HepG2 (cell line): Measurements from ENCODE around the gene ZMYND19. TPM values are rescaled to one million over a fixed set of nuclear protein-coding genes. Genes with fewer than 3 reads are reported as not detected.

Experiments used
- ATAC-seq: fragments of 200-7000 bp; cut with Tn5 transposase; 3 replicates; pipeline ENCODE4 v1.9.1; 2020; ENCODE audit warnings: mild to moderate bottlenecking, moderate library complexity
- BruUV-seq: library from RNA; stranded (reverse); fragments of 400-500 nt; replicated peaks from 2 replicates; lab custom pipeline; 2021; lab: Mats Ljungman, UMichigan
- CTCF ChIA-PET: fragments of 300-600 bp; formaldehyde crosslinking; extraction: SDS; loops from one replicate; lab custom pipeline; 2021; ENCODE audit warnings: low total read pairs, inconsistent platforms, low intra/inter-chr PET ratio; lab: Yijun Ruan, JAX
- POLR2A ChIA-PET: fragments of 350-600 bp; sonication (Branson Sonifier 250); formaldehyde crosslinking; loops from one replicate; lab custom pipeline; 2020; ENCODE audit warnings: antibody characterized with exemption, inconsistent platforms; lab: Yijun Ruan, JAX
- DNase-seq: peaks from one replicate; pipeline ENCODE4 v3.0.0-alpha.2; 2015; ENCODE audit warnings: low spot score
- FAIRE-seq: peaks from 3 replicates; lab custom pipeline; 2011; peaks lifted over from hg19 to GRCh38; lab: Jason Lieb, UNC
- H2AFZ ChIP-seq: one replicate; pipeline ENCODE4 v1.6.1; 2011; ENCODE audit warnings: low read length, inconsistent platforms
- H3K27ac ChIP-seq: fragments of 300-600 bp; 3 replicates; pipeline ENCODE4 v1.8.0; 2011; ENCODE audit warnings: mixed run types, mild to moderate bottlenecking, mixed read lengths, low read length, inconsistent platforms; ENCODE audit not compliant: insufficient read depth; ENCODE audit errors: extremely low read length
- H3K27me3 ChIP-seq, 2 experiments: fragments of 200-600 bp in 1 of 2; 2 replicates in 1 of 2; 3 replicates in 1 of 2; pipeline versions ENCODE4 v1.6.0 to v1.8.0; 2011; ENCODE audit warnings: low read length in 2 of 2, mild to moderate bottlenecking in 2 of 2, moderate library complexity in 2 of 2, inconsistent platforms in 1 of 2; ENCODE audit not compliant: insufficient read depth in 2 of 2, control insufficient read depth in 1 of 2
- H3K36me3 ChIP-seq, 2 experiments: fragments of 200-600 bp in 1 of 2; replicated peaks in 1 of 2; 2 replicates in 1 of 2; 3 replicates in 1 of 2; pipeline versions ENCODE4 v1.5.1 to v1.8.0; 2011; ENCODE audit warnings: low read length in 2 of 2, inconsistent platforms in 1 of 2; ENCODE audit not compliant: insufficient read depth in 2 of 2, control insufficient read depth in 1 of 2
- H3K4me1 ChIP-seq: 2 replicates; pipeline ENCODE4 v1.5.1; 2012; ENCODE audit warnings: low read length, inconsistent platforms; ENCODE audit not compliant: insufficient read depth
- H3K4me2 ChIP-seq: 2 replicates; pipeline ENCODE4 v1.6.0; 2011; ENCODE audit warnings: low read depth, low read length, inconsistent platforms
- H3K4me3 ChIP-seq, 3 experiments: fragments of 200-600 bp in 1 of 3; sonication (generic), shearing (Covaris generic) in 1 of 3; replicated peaks in 1 of 3; 2 replicates each; pipeline ENCODE4 v1.5.1; 2011 to 2016; ENCODE audit warnings: low read length in 3 of 3, inconsistent platforms in 2 of 3, low read depth in 2 of 3, mild to moderate bottlenecking in 2 of 3, control low read depth in 1 of 3, mixed read lengths in 1 of 3; ENCODE audit not compliant: insufficient read depth in 1 of 3
- H3K79me2 ChIP-seq: one replicate; pipeline ENCODE4 v1.6.1; 2011; ENCODE audit warnings: low read length, inconsistent platforms; ENCODE audit not compliant: insufficient read depth
- H3K9ac ChIP-seq: 2 replicates; pipeline ENCODE4 v1.6.0; 2011; ENCODE audit warnings: mild to moderate bottlenecking, low read depth, low read length, inconsistent platforms; ENCODE audit not compliant: insufficient read depth
- H3K9me3 ChIP-seq: 2 replicates; pipeline ENCODE4 v1.5.1; 2012; ENCODE audit warnings: mild to moderate bottlenecking, low read length
- H4K20me1 ChIP-seq: 2 replicates; pipeline ENCODE4 v1.6.0; 2011; ENCODE audit warnings: inconsistent platforms, mild to moderate bottlenecking, low read length, moderate library complexity; ENCODE audit not compliant: insufficient read depth
- ERF ChIP-seq: IDR thresholded peaks from 2 replicates; pipeline ENCODE4 v1.6.1; 2018; ENCODE audit warnings: missing biosample characterization, missing genetic modification reagents
- LRRFIP1 ChIP-seq: sonication (generic); formaldehyde crosslinking; conservative IDR thresholded peaks from 2 replicates; pipeline ENCODE4 v1.4.0; 2020; ENCODE audit warnings: missing genetic modification reagents
- MAFF ChIP-seq: IDR thresholded peaks from 2 replicates; pipeline ENCODE4 v1.6.1; 2011; ENCODE audit warnings: low read depth, low read length, improper control_type of control experiment
- MAFK ChIP-seq, 2 experiments: IDR thresholded peaks in 1 of 2; conservative IDR thresholded peaks in 1 of 2; 2 replicates each; pipeline ENCODE4 v1.6.1; 2011; ENCODE audit warnings: improper control_type of control experiment in 2 of 2, low read length in 2 of 2
- PAF1 ChIP-seq: IDR thresholded peaks from 2 replicates; pipeline ENCODE4 v1.6.1; 2016; ENCODE audit warnings: missing genetic modification reagents, missing compliant biosample characterization
- POLR2A ChIP-seq, 2 experiments: IDR thresholded peaks; 2 replicates each; pipeline ENCODE4 v1.6.1; 2011; ENCODE audit warnings: low read depth in 2 of 2, low read length in 2 of 2, mild to moderate bottlenecking in 1 of 2, moderate library complexity in 1 of 2; ENCODE audit not compliant: insufficient read depth in 1 of 2
- SP140L ChIP-seq: sonication (generic); formaldehyde crosslinking; IDR thresholded peaks from 2 replicates; pipeline ENCODE4 v1.4.0; 2020; ENCODE audit warnings: missing genetic modification reagents, borderline replicate concordance
- ZNF24 ChIP-seq: fragments of 450-650 bp; IDR thresholded peaks from 2 replicates; pipeline ENCODE4 v1.6.1; 2017; ENCODE audit warnings: antibody characterized with exemption, mild to moderate bottlenecking
- WGBS: methylation state at CpG from one replicate; pipeline ENCODE4 v1.1.6; 2017; ENCODE audit warnings: low lambda C conversion rate; 5-methylcytosine and 5-hydroxymethylcytosine counted together
- in situ Hi-C: cut with HindIII; loops from 2 replicates; pipeline ENCODE4 v1.10.0; 2017; ENCODE audit warnings: low pct_unique_long_range_greater_than_20kb; ENCODE audit not compliant: extremely low pct_ligation_motif_present
- intact Hi-C: fragments of 100-400 bp; cut with micrococcal nuclease; formaldehyde crosslinking; loops from one replicate; pipeline ENCODE4 v1.10.0; 2022; ENCODE audit not compliant: unreplicated experiment
- polyA plus RNA-seq, 8 experiments: library from polyadenylated mRNA; depleted of rRNA in 3 of 8; stranded (reverse) in 7 of 8; unstranded in 1 of 8; fragments of >200 nt; fragmentation: Illumina TruSeq in 4 of 8; extraction: Trizol in 4 of 8; gene quantifications; 2 replicates each; pipeline versions ENCODE4 v1.2.1 to v1.2.3, GENCODE V29; 2011 to 2016; ENCODE audit warnings: low read depth in 4 of 8, missing spikeins in 1 of 8, mixed read lengths in 1 of 8; ENCODE audit not compliant: insufficient read depth in 1 of 8
- total RNA-seq, 5 experiments: library from RNA; depleted of rRNA; stranded (reverse); fragments of >200 nt; fragmentation: Illumina TruSeq; extraction: Trizol; gene quantifications; 2 replicates each; pipeline ENCODE4 v1.2.3, GENCODE V29; 2016; ENCODE audit warnings: low read depth in 1 of 5

ZMYND19 gene
- total and polyA plus RNA-seq, 2 of the 13 experiments (the other 11 are each of a cell fraction or from before 2014, with no cell fraction given): 21.3 to 38.7 TPM

DNA sequence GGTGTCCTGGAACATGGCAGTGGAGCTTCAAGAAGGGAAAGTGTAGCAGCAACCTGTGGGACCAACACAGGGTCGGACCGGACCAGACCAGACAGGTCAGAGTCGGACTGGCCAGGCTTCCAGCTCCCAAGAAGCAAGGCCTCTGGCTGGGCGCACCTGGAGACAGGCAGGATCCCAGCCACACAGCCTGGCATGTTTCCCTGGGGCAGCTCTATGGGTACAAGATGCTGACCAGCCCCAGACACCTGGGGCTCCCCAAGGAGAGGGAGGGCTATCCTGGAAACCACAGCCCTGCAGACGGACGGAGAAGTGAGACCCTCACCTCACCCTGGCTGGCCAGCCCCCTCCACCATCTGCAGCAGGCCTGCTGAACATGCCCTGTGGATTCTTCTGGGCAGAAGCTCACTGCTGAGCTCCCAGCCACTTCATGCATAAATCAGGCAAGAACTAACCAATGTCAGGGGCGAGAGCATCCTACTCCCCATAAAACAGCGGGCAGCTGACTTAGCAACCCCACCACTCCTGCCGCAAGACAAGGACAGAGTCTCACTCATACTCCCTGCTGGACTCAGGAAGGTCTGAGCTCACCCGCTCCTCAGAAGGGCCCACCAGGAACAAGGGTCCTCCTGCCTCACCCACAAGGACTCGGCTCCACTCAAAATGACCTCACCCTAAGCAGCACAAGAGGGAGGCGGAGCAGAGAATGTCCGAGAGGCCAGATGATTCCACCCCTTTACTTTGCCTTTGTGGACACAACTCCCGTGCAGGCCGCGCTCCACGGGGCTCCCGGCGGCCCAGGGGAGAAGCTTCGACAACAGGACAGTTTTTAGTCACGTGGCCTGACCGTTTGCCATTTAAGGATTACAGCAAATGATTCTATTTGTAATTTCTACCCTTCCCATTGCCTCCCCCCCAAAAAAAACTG, 8.7 kb downstream of the ZMYND19 start:
- WGBS: 93% methylated on average over 17 of the region's 22 CpGs
- POLR2A ChIA-PET: interaction anchor here (0.7 to 2.1 kb wide), 4 partner anchors 9 to 37 kb away, joined by 3 to 7 read pairs (median 4); partner anchors contain the start of genes ARRDC1, EHMT1 and ZMYND19
- no peak for ATAC-seq
- Histone ChIP-seq H3K27ac (no peak overlapping the region), H3K27me3 (no peaks in the 10 kb centered on the region), H3K4me3 (no peak overlapping the region), H3K79me2 (peaks cover 14% of the 10 kb centered on the region), H3K9ac (no peak overlapping the region), H3K4me2 (no peak overlapping the region), H2AFZ (no peak overlapping the region), H3K36me3 (peaks cover 16 to 48% of the 10 kb centered on the region in 2 experiments; a peak in 4 of 5 replicates), H3K9me3 (no peaks in the 10 kb centered on the region), H4K20me1 (no peaks in the 10 kb centered on the region; the same call in 1 of the 2 replicates), H3K4me1 (peaks cover 21% of the 10 kb centered on the region)
- no peak for FAIRE-seq
- intact Hi-C loops (no loop called here), in situ Hi-C loops (no loop called here)
- no peak for DNase-seq
- CTCF ChIA-PET: no interaction called here
- BruUV-seq: no TSS peak
- TF ChIP-seq SP140L (CRISPR knock-in tag) (no peak), POLR2A (IDR thresholded peaks at IDR 0.05; ENCODE audit: insufficient read depth in 1 of 2, low read depth in 2 of 2, low read length in 2 of 2) (0 out of 4 replicates have a peak, but pooled peaks of 1 of the 2 experiments have one; percentile 30)

DNA sequence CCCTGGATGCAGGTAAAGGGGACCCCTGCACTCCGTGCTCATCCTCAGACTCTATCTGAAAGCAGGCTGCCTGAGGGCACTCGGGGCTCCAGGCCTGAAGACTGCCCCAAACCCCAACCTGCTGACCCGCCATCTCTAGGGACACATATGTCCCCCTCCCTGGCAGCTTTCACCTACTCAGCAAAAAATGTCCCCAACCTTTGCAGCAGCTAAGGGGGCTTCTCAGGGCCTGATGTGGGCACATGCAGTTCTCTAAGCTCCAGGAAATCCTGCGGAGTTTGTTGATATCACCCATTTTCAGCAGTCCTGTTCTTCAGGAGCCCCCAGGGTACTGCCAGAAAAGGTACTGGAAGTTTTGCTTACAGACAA, 9.4 kb downstream of the ZMYND19 start:
- peak; percentile 79 for TF ChIP-seq MAFF
- TF ChIP-seq ZNF24: no peak
- no peak for TF ChIP-seq PAF1 (CRISPR knock-in tag)
- peak; percentile 83 to 88 for TF ChIP-seq MAFK (conservative IDR thresholded peaks at IDR 0.05 in 1 of 2, IDR thresholded peaks at IDR 0.05 in 1 of 2; ENCODE audit: low read length in 2 of 2)
- TF ChIP-seq LRRFIP1 (CRISPR knock-in tag): no peak
- TF ChIP-seq ERF: no peak

More for the DNA sequence above, 9.4 kb downstream of the ZMYND19 start:
- Histone ChIP-seq H3K27ac (no peak overlapping the region), H3K4me2 (no peak overlapping the region), H4K20me1 (no peaks in the 10 kb centered on the region; the same call in 1 of the 2 replicates), H3K4me3 (no peak overlapping the region), H2AFZ (no peak overlapping the region), H3K36me3 (peaks cover 14 to 47% of the 10 kb centered on the region in 2 experiments; a peak in 4 of 5 replicates), H3K4me1 (peaks cover 27% of the 10 kb centered on the region), H3K9ac (no peak overlapping the region), H3K9me3 (no peaks in the 10 kb centered on the region), H3K27me3 (no peaks in the 10 kb centered on the region), H3K79me2 (peaks cover 20% of the 10 kb centered on the region)
- 90% methylated on average over 2 of the region's 4 CpGs for WGBS
- DNase-seq (no peak), FAIRE-seq (no peak), ATAC-seq (no peak)
- BruUV-seq: no TSS peak
- intact Hi-C loops (no loop called here), in situ Hi-C loops (no loop called here)
- ChIA-PET CTCF (no interaction called here), POLR2A (interaction anchor here (1.8 to 2.1 kb wide), 2 partner anchors 10 to 24 kb away, joined by 6 to 7 read pairs; partner anchors contain the start of genes ARRDC1 and ZMYND19)
